Small intestine (tissue), 7 donors: ENCODE data around the gene MRPS5. TPM values are rescaled to one million over a fixed set of nuclear protein-coding genes. Genes with fewer than 3 reads are reported as not detected.
"Not testable (repeated sequence)": the region's sequence is repeated elsewhere in the genome, so short reads cannot be mapped to it uniquely, and the experiment has no call there.

Source experiments
- DNase-seq, 2 donors: peaks; one replicate each; pipeline versions ENCODE4 v3.0.0 to v3.0.0-alpha.2; 2013
- FAIRE-seq: peaks from 2 replicates; lab custom pipeline; 2012; peaks lifted over from hg19 to GRCh38; lab: Jason Lieb, UNC
- H3K27ac ChIP-seq, 3 donors: one replicate each; pipeline ENCODE4 v1.5.1; 2013; ENCODE audit warnings: low read length in 2 of 3, mild to moderate bottlenecking in 2 of 3, control low read depth in 1 of 3, inconsistent platforms in 1 of 3, low read depth in 1 of 3, moderate library complexity in 1 of 3
- H3K27me3 ChIP-seq, 3 donors: one replicate each; pipeline ENCODE4 v1.6.1; 2013; ENCODE audit warnings: low read length in 3 of 3, inconsistent platforms in 1 of 3; ENCODE audit not compliant: control insufficient read depth in 3 of 3, insufficient read depth in 3 of 3
- H3K36me3 ChIP-seq, 3 donors: one replicate each; pipeline ENCODE4 v1.6.1; 2013; ENCODE audit warnings: low read length in 3 of 3, inconsistent platforms in 1 of 3, low read depth in 1 of 3, mild to moderate bottlenecking in 1 of 3, moderate library complexity in 1 of 3; ENCODE audit not compliant: control insufficient read depth in 3 of 3, insufficient read depth in 2 of 3
- H3K4me1 ChIP-seq, 3 donors: one replicate each; pipeline ENCODE4 v1.6.1; 2013; ENCODE audit warnings: low read length in 2 of 3, inconsistent platforms in 1 of 3, low read depth in 1 of 3, mild to moderate bottlenecking in 1 of 3, moderate library complexity in 1 of 3; ENCODE audit not compliant: control insufficient read depth in 3 of 3, insufficient read depth in 2 of 3
- H3K4me3 ChIP-seq, 3 donors: one replicate each; pipeline ENCODE4 v1.5.1; 2013; ENCODE audit warnings: low read length in 3 of 3, control low read depth in 1 of 3, inconsistent platforms in 1 of 3, low read depth in 1 of 3, mild to moderate bottlenecking in 1 of 3, moderate library complexity in 1 of 3
- H3K9me3 ChIP-seq, 2 donors: one replicate each; pipeline ENCODE4 v1.6.1; 2013; ENCODE audit warnings: low read depth in 1 of 2, low read length in 1 of 2; ENCODE audit not compliant: control insufficient read depth in 2 of 2, insufficient read depth in 1 of 2
- WGBS, 3 donors: extraction: QIAGEN DNeasy Blood & Tissue Kit; methylation state at CpG; one replicate each; pipeline ENCODE4 v1.1.7; 2013; 5-methylcytosine and 5-hydroxymethylcytosine counted together
- polyA plus RNA-seq, 4 donors: library from polyadenylated mRNA; stranded (reverse) in 3 of 4; unstranded in 1 of 4; fragments of 200-250 nt in 3 of 4; fragments of 120-200 nt in 1 of 4; gene quantifications; one replicate each; pipeline versions ENCODE4 v1.2.1 to v1.2.3, GENCODE V29; 2013
- donor health status: healthy with polysubstance abuse.
- donor health status: control.
- donor health status: control.
- donor health status: Bipolar disorder and iron deficiency.
- donor health status: healthy.

Gene MRPS5
- polyA plus RNA-seq, 4 donors: 42.9 to 104 (median 92.8) TPM

DNA sequence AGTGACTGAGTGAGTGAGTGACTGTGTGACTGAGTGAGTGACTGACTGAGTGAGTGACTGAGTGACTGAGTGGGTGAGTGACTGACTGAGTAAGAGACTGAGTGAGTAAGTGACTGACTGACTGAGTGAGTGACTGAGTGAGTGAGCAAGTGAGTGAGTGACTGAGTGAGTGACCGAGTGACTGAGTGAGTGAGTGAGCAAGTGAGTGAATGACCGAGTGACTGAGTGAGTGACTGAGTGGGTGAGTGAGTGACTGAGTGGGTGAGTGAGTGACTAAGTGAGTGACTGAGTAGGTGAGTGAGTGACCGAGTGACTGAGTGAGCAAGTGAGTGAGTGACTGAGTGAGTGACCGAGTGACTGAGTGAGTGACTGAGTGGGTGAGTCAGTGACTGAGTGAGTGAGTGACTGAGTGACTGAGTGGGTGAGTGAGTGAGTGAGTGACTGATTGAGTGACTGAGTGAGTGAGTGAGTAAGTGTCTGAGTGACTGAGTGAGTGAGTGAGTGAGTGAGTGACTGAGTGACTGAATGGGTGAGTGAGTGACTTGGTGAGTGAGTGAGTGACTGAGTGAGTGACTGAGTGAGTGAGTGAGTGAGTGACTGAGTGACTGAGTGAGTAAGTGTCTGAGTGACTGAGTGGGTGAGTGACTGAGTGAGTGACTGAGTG, 82.8 kb downstream of the MRPS5 start:
- DNase-seq (no peak), FAIRE-seq (no peak)
- 87 to 100% (median 89%) methylated on average over 4 of the region's 4 CpGs for whole genome bisulfite sequencing, 3 donors
- Histone ChIP-seq H3K27me3 (peaks cover 0 to 13% (median 2%) of the 10 kb centered on the region in 3 donors), H3K36me3 (no peaks in the 10 kb centered on the region), H3K9me3 (peaks cover 0 to 2% of the 10 kb centered on the region in 2 donors), H3K27ac (no peak overlapping the region), H3K4me3 (no peak overlapping the region), H3K4me1 (no peaks in the 10 kb centered on the region)

DNA sequence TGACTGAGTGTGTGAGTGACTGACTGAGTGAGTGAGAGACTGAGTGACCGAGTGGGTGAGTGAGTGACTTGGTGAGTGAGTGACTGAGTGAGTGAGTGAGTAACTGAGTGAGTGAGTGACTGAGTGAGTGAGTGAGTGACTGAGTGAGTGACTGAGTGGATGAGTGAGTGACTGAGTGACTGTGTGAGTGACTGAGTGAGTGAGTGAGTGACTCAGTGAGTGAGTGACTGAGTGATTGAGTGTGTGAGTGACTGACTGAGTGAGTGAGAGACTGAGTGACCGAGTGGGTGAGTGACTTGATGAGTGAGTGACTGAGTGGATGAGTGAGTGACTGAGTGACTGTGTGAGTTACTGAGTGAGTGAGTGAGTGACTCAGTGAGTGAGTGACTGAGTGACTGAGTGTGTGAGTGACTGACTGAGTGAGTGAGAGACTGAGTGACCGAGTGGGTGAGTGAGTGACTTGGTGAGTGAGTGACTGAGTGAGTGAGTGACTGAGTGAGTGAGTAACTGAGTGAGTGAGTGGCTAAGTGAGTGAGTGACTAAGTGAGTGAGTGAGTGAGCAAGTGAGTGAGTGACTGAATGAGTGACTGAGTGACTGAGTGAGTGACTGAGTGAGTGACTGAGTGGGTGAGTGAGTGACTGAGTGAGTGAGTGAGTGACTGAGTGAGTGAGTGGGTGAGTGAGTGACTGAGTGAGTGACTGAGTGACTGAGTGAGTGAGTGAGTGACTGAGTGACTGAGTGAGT, 83.6 kb downstream of the MRPS5 start:
- not testable (repeated sequence) for H3K9me3 ChIP-seq, H3K27ac ChIP-seq, FAIRE-seq, DNase-seq, H3K4me1 ChIP-seq, H3K27me3 ChIP-seq, H3K4me3 ChIP-seq, H3K36me3 ChIP-seq
- 85 to 87% (median 86%) methylated on average over 3 of the region's 3 CpGs for WGBS, 3 donors

DNA sequence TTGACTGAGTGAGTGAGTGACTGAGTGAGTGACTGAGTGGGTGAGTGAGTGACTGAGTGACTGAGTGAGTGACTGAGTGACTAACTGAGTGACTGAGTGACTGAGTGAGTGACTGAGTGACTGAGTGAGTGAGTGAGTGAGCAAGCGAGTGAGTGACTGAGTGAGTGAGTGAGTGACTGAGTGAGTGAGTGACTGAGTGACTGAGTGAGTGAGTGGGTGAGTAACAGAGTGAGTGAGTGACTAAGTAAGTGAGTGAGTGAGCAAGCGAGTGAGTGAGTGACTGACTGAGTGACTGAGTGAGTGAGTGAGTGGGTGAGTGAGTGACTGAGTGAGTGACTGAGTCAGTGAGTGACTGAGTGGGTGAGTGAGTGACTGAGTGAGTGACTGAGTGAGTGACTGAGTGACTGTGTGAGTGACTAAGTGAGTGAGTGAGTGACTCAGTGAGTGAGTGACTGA, 84.2 kb downstream of the MRPS5 start:
- 88 to 93% (median 89%) methylated on average over 2 of the region's 2 CpGs for WGBS, 3 donors
- Histone ChIP-seq H3K36me3 (no peaks in the 10 kb centered on the region), H3K4me1 (no peaks in the 10 kb centered on the region), H3K9me3 (peaks cover 0 to 2% of the 10 kb centered on the region in 2 donors), H3K27me3 (peaks cover 0 to 7% (median 0%) of the 10 kb centered on the region in 3 donors), H3K4me3 (no peak overlapping the region), H3K27ac (no peak overlapping the region)
- DNase-seq: no peak
- no peak for FAIRE-seq

DNA sequence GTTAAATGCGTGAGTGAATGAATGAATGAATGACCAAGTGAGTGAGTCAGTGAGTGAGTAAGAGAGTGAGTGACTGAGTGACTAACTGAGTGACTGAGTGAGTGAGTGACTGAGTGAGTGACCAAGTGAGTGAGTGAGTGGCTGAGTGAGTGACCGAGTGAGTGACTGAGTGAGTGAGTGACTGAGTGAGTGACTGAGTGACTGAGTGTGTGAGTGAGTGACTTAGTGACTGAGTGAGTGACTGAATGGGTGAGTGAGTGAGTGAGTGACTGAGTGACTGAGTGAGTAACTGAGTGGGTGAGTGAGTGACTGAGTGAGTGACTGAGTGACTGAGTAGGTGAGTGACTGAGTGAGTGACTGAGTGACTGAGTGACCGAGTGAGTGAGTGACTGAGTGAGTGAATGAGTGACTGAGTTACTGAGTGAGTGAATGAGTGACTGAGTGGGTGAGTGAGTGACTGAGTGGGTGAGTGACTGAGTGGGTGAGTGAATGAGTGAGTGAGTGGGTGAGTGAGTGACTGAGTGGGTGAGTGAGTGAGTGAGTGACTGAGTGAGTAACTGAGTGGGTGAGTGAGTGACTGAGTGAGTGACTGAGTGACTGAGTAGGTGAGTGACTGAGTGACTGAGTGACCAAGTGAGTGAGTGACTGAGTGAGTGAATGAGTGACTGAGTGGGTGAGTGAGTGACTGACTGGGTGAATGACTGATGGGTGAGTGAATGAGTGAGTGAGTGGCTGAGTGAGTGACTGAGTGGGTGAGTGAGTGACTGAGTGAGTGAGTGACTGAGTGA, 84.8 kb downstream of the MRPS5 start:
- Histone ChIP-seq H3K4me3 (no peak overlapping the region), H3K27me3 (peaks cover 0 to 11% (median 0%) of the 10 kb centered on the region in 3 donors), H3K36me3 (no peaks in the 10 kb centered on the region), H3K27ac (no peak overlapping the region), H3K4me1 (no peaks in the 10 kb centered on the region), H3K9me3 (peaks cover 0 to 2% of the 10 kb centered on the region in 2 donors)
- FAIRE-seq (no peak), DNase-seq (no peak)
- 80 to 93% (median 90%) methylated on average over 3 of the region's 3 CpGs for whole genome bisulfite sequencing, 3 donors

Other genes with a start within 250 kb of the MRPS5 start
- gene MAL, start 96.1 kb downstream of the MRPS5 start, polyA plus RNA-seq: 1 to 10 TPM in 3 of 4 donors, under 1 TPM in 1; 0.15 to 3.8 (median 1.6) TPM
- 10 to 100 TPM in 1 of 4 donors, 1 to 10 TPM in 3; 3.8 to 18.9 (median 7.3) TPM for gene ZNF514, start 38.0 kb upstream of the MRPS5 start, polyA plus RNA-seq
- gene ZNF2, start 44.0 kb upstream of the MRPS5 start, polyA plus RNA-seq: 1 to 10 TPM; 1.1 to 4.2 (median 1.6) TPM
- 1 to 10 TPM in 1 of 4 donors, under 1 TPM in 1, not detected in 2; 0.66 to 1.2 TPM for gene ZNF892, start 85.7 kb upstream of the MRPS5 start, polyA plus RNA-seq
- gene PROM2, start 152.6 kb upstream of the MRPS5 start, polyA plus RNA-seq: 10 to 100 TPM in 1 of 4 donors, 1 to 10 TPM in 3; 1.1 to 17.9 (median 1.8) TPM
- 1 to 10 TPM; 1.4 to 3.8 (median 2.1) TPM for gene KCNIP3, start 175.5 kb upstream of the MRPS5 start, polyA plus RNA-seq